NCI-H1417 (cell line): Measurements from ENCODE around the gene SPTLC2.
"Not testable (repeated sequence)": the region's sequence is repeated elsewhere in the genome, so short reads cannot be mapped to it uniquely, and the experiment has no call there.

Experiments used
- DNase-seq, 3 experiments: peaks; one replicate each; lab custom pipeline; 2025; lab: John Stamatoyannopoulos, UW

The SPTLC2 gene

DNA sequence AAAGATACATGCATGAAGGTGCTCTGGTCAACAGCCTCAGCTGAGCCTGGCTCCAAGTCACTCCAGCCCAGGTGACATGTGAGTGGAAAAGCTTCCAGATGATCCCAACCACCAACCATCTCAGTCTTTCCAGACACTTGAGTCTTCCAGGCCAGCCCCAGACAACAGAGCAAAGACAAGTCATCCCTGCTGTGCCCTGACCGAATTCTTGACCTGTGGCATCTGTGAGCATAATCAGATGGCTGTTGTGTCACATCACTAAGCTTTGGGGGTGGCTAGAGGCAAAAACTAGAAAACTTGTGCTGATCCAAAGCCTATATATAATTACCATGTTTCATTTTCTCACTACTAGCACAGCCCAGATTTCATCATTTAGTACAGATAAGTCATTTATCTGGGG is 67.0 kb downstream of the SPTLC2 start:
- no peak for DNase-seq

DNA sequence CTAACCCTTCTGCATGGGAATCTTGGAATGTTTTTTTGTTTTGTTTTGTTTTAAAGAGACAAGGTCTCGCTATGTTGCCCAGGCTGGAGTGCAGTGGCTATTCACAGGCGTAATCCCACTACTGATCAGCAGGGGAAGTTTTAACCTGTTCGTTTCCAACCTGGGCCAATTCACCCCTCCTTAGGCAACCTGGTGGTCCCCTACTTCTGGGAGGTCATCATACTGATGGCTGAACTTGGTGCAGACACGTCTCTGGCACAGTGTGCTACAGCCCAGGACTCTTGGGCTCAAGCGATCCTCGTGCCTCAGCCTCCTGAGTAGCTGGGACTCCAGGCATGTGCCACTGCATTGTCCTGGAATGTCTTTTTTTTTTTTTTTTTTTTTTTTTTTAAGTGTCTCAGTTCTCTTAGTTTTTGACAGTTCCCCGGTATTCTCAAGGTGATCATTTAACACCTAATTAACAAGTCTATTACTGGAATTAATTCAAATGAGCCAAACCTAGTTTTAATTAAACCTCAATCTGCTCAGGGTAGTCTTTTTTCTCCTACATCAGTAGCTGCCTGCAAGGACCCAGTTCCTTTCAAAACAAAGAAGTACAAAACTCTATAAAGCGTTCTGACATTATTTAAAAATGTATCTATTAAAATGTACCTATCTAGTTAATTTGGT is 68.8 kb downstream of the SPTLC2 start:
- no peak for DNase-seq

DNA sequence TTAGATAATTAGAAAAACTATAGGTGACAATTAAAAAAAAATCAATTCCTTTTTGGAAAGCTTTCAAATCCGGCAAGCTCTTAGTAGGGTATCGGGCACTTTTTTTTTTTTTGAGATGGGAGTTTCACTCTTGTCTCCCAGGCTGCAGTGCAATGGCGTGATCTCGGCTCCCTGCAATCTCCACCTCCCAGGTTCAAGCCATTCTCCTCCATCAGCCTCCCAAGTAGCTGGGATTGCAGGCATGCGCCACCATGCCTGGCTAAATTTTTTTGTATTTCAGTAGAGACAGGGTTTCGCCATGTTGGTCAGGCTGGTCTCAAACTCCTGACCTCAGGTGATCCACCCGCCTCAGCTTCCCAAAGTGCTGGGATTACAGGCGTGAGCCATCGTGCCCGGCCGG is 71.3 kb downstream of the SPTLC2 start:
- not testable (repeated sequence) for DNase-seq

DNA sequence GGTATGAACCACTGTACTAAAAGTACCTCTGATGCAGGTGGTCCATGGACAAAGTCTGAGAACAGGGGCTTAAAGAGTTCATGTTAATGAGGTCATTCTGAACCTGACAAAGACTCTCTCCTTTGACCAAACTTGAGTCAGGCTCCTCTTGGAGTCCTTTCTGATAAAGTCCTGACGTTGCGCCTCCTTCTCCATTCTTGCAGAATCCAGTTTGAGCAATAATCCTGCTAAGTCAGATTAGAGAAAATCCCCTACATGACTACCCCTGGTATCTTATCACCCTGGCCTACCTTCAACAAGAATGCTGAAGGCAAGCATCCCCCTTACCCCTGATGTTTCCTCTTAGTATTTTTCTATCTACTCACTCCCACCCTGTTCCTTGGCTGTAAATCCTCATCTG is 71.9 kb downstream of the SPTLC2 start:
- no peak for DNase-seq

DNA sequence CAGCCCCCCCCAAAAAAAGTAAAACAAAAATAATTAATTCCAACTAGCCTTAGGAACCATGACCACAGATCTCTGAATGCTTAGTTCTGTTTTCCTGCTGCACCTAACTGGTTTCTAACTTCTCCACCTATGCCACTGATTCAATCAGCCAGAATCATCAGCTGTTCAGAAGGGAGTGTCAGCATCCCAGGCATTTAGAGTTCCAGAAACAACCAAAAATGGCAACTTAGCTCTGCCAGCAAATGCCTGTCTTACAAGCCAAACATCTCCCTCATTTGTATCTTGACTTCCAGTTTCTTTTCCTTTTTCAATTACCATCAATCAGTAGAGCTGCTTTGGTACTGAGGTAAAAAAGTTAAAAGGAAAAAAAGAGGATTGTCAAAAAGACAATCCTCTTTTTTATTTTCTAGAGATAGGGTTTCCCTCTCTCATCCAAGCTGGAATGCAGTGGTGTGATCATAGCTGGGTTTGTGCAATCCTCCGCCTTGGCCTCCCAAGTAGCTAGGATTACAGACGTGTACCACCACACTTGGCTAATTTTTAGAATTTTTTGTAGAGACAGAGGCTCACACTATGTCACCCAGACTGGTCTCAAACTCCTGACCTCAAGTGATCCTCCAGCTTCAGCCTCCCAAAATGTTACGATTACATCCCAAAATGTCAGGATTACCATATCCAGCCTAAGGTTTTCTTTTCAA is 72.7 kb downstream of the SPTLC2 start:
- DNase-seq = no peak

DNA sequence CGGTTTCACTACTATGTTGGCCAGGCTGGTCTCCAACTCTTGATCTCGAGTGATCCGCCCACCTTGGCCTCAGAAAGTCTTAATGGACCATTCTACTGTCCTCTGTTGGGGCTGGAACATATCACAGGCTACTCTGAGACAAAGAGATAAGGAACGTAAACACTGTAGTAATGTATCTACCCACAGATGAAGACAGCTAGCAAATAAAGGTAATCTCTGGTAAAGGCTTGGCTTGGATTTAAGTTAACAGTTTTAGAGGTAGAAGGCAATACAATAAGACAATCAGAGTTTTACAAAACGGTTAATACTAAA is 73.2 kb downstream of the SPTLC2 start:
- no peak for DNase-seq

DNA sequence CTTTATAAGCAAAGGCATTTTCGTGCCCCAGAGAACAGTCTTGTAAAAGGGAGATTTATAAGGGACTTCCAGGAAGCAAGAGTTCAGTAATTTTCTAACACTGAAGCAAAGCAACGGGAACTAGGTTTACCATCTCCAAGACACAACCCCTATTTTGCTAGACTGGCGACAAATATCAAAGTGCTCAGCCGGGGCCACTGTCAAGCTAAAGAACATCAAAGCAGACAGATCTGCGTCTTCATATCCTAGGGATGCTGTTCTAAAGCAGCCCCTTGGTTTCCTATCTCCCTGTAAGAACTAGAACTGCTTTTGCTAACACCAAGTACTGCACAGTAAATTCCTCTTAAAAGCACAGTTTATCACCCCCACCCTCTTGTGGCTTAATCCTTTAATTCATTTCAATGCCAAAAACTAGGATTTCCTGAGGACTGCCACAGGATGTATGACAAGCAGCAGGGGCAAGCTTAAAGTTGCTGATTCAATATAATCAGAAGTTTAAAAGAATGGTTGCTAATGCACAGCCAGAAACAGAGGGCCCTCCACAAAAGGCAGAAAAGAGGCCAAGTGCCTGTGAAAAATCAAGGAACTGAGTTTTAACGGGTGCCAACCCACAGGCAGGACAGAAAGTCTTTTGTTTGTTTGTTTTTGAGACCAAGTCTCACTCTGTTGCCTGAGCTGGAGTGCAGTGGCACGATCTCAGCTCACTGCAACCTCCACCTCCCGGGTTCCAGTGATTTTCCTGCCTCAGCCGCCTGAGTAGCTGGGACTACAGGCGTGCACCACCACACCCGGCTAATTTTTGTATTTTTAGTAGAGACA is 73.8 kb downstream of the SPTLC2 start:
- DNase-seq = no peak

DNA sequence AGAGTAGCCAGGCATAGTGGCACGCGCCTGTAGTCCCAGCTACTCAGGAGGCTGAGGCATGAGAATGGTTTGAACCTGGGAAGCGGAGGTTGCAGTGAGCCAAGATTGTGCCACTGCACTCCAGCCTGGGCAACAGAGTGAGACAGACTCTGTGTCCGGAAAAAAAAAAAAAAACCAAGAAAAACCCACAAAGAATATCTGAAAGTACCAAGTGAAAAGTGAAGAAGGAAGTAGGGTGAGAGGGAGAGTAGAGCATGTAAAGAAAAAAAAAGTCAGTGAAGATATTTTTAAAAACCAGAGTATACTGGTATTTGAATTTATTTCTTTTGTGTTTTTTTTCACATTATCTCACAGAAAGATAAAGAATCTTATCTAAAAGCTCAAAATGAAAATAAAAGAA is 74.5 kb downstream of the SPTLC2 start:
- no peak for DNase-seq

DNA sequence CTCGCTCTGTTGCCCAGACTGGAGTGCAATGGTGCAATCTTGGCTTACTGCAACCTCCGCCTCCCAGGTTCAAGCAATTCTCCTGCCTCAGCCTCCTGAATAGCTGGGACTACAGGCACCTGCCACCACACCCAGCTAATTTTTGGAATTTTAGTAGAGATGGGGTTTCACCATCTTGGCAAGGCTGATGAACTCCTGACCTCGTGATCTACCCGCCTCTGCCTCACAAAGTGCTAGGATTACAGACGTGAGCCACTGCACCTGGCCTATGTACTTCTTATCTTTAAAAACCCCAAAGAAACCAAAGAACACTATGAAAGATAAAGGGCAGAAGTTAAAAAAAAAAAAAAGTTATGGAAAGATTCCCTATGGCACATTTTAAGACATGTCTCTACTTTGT is 79.5 kb downstream of the SPTLC2 start:
- not testable (repeated sequence) for DNase-seq

DNA sequence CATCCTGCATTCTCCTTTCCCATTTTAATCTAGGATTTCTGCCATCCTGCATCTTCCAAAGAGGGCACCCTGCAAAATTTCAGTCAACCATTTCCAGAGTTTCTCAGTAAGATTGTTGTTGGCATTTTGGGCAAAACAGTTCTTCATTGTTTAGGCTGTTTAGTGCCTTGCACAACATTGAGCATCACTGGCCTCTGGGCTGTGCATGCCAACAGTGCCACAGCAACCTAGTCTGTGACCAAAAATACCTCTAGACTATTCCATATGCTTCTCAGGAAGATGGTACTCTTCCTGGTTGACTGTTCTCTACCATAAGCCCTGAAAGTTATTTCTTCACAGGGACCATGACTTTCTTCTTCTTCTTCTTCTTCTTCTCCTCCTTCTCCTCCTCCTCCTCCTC is 85.4 kb downstream of the SPTLC2 start:
- no peak for DNase-seq

DNA sequence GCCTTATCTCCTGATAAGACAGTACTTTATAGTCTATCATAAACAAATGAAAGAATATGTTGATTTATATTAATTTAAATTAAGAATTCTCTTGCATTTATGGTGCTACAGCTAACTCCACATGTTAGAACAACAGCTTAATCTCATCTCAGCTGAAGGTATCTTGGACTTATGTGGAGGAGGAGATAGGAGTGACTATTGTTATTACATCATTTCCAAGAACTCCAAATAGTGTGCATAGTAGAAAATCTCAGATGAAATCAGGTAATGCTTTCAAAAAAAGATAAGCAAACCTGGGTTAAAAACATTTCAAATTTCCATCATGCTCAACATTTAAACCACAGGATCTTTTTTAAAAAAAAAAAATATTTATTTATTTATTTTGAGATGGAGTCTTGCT is 86.5 kb downstream of the SPTLC2 start:
- DNase-seq = no peak

DNA sequence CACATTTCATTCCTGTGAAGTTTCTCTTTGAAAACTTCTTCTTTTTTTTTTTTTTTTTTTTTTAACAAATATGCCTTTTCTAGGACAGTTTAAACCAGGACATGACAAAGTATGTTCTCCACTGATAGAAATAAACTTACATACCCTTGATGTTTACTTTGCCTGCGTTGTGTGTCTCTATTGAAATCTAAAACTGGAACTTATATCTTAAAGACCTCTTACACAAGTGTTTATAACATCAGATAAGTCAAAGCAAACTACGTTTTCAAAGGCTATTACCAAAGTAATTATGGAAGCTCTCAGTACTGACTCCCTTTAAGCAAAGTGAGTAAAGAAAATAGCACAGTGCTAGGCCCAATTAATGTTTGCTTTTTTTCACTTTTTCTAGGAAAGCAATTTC is 87.2 kb downstream of the SPTLC2 start:
- no peak for DNase-seq

DNA sequence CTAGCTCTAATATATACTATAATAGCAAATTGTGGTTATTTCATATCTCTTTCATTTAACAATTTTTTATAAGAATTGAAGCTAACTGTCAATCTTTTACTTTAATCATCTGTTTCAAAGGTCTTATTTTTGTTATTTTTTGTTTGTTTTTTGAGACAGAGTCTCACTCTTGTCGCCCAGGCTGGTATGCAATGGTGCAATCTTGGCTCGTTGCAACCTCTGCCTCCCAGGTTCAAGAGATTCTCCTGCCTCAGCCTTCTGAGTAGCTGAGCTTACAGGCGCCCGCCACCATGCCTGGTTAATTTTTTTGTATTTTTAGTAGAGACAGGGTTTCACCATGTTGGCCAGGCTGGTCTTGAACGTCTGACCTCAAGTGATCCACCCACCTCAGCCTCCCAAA is 87.7 kb downstream of the SPTLC2 start:
- DNase-seq = not testable (repeated sequence)

DNA sequence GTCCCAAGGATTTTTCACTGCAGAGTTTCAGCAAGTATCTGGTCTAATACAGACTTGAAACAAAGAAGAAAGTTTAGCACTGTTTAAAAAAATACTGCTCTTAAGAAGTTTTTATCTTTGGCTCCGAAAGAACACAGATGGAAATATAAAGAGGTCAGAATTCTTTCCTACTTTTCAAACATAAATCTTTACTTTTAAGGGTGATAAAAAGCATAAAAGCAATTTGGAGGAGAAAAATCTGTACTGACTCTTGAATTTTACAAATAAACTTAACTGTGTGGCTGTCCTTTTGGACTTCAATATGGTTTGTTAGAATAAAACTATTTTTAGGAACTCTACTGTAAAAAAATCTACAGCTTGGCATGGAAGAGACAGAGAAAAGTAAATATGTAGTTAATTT is 90.2 kb downstream of the SPTLC2 start:
- no peak for DNase-seq

DNA sequence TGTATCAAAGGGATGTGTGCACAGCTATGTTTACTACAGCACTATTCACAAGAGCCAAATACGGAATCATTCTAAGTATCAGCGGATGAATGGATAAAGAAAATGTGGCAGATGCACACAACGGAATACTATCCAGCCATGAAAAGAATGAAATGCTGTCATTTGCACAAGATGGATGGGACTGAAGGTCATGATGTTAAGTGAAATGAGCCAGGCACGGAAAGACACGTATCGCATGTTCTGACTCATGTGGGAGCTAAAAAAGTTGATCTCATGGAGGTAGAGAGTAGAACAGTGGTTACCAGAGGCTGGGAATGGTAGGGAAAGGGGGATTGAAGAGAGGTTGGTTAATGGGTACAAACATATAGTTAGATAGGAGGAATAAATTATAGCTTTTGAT is 91.9 kb downstream of the SPTLC2 start:
- no peak for DNase-seq

DNA sequence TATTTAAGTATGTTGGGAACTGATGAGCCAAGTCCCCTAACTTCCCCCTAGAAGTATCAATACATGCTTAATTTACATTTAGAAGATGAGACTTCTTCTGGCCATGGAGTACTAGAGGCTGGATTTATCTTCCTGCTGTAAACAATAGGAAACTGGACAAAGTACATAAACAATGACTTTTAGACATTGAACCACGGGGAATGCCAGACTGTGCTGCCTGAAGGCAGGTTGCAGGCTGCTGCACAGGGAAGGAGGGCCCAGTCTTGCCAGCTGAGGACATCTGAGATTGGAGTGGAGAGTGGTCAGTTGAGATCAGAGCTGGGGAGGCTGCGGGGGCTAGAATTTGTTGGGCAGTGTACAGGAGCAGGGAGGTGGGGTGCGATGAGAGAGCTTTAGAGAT is 93.3 kb downstream of the SPTLC2 start:
- DNase-seq = no peak

DNA sequence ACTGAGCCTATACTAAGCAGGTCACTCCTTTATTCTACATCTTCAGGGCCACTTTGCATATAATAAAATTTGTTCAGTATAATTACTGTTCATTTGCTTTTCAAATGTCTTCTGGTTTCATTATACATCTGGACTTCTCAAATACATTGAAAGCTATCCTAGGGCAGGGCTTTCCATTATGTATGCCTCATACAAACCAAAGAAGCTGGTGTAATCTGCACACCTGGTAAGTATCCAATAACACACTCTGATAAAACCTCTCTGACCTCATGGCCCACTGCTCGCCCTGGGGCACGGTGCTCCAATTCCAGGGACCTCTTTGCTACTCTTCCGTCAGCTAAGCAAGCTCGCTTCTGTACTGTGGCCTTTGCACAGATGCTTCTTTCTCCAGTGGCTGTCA is 95.9 kb downstream of the SPTLC2 start:
- DNase-seq = no peak

DNA sequence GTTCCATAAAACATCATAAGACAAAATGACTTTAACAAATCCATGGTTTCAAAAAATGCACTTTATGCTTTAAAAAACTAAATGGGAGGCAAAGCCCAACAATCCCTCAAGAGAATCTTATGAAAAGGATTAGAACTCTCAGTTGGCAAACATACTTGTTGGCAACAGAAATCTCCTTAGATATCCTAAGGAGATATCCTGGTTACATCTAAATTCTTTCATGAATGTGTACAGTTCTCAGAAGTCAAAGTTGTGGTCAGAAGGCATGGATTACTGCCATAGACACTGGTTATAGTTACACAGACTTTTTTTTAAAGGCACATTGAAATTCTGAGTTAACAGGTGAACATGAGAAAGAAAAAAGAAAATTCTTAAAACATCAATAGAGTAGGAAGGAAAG is 100.3 kb downstream of the SPTLC2 start:
- DNase-seq = no peak

DNA sequence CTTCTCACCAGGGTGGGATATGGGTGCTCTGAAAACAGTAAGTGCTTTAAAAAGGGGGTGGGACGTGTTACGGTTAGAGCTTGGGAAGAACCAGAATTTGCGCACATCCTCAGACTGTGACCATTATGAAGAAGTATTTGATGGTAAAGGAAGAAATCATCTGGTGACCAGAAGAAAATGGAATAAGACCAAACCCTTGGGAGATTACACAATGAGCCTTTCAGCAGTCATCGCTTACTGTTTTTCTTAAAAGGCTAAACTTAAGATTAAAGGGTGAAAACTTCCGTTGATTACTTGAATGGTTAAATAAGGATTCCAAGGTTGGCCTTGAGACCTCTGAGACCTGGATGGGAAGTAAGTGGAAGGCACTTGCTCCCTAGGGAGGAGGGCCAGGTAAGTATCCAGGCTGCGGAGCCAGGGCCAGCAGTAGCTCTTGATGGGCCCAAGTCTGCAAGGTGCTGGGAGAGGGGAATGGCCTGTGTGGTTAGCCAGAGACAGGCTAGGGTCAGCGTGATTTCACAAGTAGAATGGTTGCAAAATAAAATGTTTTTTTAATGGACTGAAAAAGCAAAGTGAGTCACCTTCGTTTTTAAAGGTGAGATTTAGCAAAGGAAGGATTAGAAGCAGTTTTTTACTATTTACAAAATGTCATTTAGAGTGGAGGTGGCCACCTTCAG is 104.8 kb downstream of the SPTLC2 start:
- DNase-seq = no peak

DNA sequence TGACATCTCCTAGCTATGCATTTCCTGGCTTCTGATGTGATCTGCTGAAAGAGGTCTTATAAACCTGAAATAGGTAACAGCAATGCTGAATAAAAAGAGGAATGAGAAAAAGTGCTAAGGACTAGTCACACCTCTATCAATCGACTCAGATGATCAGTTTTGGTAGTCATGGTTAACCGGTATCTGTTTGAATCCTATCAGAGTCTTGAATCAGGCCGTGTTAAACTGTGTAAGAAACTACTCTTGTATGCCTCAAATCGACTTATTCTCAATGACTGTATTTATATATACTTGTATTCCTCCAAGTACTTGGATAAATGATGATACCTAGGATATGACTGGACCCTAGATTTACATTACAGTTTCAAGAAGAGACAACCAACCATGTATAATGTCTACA is 107.1 kb downstream of the SPTLC2 start:
- no peak for DNase-seq

DNA sequence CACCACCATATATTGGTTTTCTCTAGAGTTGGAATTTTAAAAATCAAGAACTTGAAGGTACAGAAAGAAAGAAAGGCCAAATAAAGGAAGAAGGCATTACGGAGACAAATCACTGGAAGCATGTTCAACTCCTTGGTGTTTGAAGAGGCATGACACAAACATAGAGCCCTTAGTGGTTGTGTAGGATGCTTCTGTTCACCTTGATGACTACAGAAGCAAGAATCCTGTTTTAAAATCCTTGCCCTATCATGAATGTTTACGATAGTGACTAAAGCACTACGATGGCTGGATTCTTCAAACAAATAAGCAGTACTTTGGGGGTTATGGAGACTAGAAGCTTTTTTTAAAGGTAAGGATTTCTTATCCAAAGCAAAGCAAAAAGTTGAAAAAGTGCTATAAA is 107.6 kb downstream of the SPTLC2 start:
- DNase-seq = no peak

DNA sequence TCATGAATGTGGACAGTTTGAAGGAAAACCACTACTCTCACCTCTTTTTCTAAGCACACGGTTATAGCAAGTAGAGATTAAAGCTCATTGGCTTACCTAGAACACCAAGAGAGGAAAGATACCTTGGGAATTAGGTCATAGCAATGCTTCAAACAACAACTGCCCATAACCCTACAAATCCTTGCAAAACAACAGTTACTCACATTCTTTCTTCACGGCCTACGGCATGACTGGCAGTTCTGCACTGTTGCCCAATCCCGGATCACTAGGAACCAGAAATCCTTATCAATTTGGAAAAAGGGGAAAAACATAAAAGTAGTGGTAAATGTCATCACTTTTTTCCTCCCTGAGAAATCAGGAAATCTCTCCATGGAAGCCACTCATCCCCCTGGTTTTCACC is 108.2 kb downstream of the SPTLC2 start:
- DNase-seq = no peak

DNA sequence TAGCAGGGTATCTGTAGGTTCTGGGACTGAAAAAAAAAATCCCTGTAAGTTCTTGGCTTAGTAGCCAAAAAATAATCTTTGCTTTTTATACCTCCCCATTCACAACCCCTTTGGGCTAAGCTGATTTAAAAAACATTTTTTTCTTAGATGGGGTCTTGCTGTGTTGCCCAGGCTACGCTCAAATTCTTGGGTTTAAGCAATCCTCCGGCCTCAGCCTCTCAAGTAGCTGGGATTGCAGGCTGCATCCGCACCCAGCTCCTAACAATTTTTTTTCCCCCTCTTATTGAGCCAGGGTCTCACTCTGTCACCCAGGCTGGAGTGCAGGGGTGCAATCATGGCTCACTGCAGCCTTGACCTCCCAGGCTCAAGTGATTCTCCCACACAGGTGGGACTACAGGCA is 108.7 kb downstream of the SPTLC2 start:
- DNase-seq = no peak
